T-helper 2 cell treated with Interferon-gamma antibody and Interleukin-4, amounts not matched to agents 100 ng/mL and 5 ng/mL, for 36 hours (primary cell): ENCODE results near the gene FAM107B. TPM values are rescaled to one million over a fixed set of nuclear protein-coding genes. Genes with fewer than 3 reads are reported as not detected.

Experiments
- intact Hi-C: fragments of 100-400 bp; cut with micrococcal nuclease; formaldehyde crosslinking; loops from one replicate; pipeline ENCODE4 v1.15.1; 2023
- total RNA-seq: library from RNA; stranded (reverse); gene quantifications from 2 replicates; pipeline ENCODE4 v1.2.3, GENCODE V29; 2022

The FAM107B gene
- total RNA-seq, 1 donor from 2014 or later, result 161 TPM

- intact Hi-C loops, result loop anchor here (1.0 to 2.0 kb wide), 7 partner anchors 17 to 421 kb away; partner anchors contain the start of gene SUV39H2
Measured at GRCh38 chr10:14605231-14605925, 169.3 kb downstream of the FAM107B start.

- intact Hi-C loops, result loop anchor here (1.0 to 5.0 kb wide), 9 partner anchors 16 to 420 kb away; partner anchors contain the start of genes CDNF, DCLRE1C, HSPA14 and MSANTD7
Measured at GRCh38 chr10:14604181-14605142, 170.2 kb downstream of the FAM107B start.

DNA sequence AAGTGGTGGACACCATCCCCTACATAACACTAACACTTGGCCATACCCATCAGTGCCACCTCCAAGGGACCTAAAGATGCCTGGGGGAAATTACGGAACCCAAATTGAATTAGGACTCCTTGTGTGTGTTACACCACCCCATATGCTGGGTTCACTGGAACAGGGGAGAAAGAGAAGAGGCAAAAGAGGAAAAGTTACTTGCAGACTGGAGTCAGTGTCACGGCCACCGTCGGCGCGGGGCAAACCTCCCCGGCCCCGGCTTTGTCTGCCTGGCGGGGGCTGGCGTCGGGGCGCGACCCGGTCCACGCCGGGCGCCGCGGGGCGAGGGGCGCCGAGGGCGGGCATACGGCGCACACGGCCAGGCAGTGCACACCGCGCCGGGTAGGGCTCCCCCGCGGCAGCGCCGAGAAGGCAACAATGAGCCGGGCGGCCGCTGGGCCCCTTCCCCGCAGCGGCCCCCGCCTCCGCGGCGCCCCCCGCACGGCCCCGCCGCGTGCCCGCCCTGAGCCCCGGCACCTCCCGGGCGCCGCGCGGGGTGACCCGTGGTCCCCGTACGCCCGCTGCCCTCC, 171.1 kb downstream of the FAM107B start:
- intact Hi-C loops, result loop anchor here (1.0 to 5.0 kb wide), 5 partner anchors 219 to 419 kb away; partner anchors contain the start of genes CDNF, DCLRE1C, HSPA14 and MSANTD7

GRCh38 chr10:14602807-14603533, 171.7 kb downstream of the FAM107B start:
- intact Hi-C loops, result loop anchor here (1.0 to 5.0 kb wide), 2 partner anchors 43 to 349 kb away; partner anchors contain the start of gene DCLRE1C

- intact Hi-C loops, result loop anchor here (1.0 to 5.0 kb wide), 2 partner anchors 42 to 350 kb away; partner anchors contain the start of gene DCLRE1C
Measured at GRCh38 chr10:14601872-14602725, 172.6 kb downstream of the FAM107B start.

DNA sequence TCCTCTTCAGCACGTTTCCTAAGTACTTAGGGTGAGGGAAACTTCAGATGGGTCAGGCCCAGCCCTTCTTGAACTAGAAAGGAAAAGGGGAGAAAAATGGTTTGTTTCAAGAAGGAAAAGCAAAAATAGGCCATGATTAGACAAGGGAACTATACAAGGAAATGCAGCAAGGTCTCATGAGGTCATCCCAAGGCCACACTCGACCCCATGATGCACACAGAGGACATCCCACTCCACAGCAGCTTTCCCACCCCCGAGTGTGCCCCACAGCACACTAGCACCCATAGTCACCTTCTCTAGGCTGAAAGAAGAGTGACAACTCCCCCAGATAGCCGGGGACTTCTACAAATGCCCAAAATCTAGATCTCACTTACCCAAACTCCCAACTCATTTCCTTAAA, 173.4 kb downstream of the FAM107B start:
- intact Hi-C loops, result loop anchor here (5.0 kb wide), 1 partner anchor 351 kb away; the partner anchor contains the start of gene DCLRE1C

DNA sequence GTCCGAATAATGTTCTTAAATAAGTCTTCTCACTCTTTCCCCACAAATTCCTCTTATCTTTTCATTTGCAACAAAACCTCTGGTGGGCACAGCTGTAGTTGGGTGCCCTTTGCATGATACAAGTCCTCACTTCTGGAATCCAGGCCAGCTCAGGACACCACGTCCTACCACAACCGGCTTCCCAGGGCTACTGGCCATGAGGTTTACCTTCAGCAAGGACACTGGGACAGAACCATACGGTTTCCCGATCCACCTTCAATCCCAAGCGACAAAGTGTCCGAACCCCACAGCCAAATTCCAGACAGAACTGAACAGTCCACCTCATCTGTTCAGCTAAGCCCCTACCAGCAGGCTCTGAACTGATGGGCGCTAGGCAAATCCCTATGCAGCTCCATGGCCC, 174.6 kb downstream of the FAM107B start:
- intact Hi-C loops, result loop anchor here (5.0 kb wide), 1 partner anchor 352 kb away; the partner anchor contains the start of gene DCLRE1C

- intact Hi-C loops, result no loop called here
Measured at GRCh38 chr10:14598809-14599764, 175.6 kb downstream of the FAM107B start.

GRCh38 chr10:14595526-14596182, 179.0 kb downstream of the FAM107B start:
- intact Hi-C loops, result no loop called here

GRCh38 chr10:14594878-14595525, 179.7 kb downstream of the FAM107B start:
- intact Hi-C loops, result no loop called here

DNA sequence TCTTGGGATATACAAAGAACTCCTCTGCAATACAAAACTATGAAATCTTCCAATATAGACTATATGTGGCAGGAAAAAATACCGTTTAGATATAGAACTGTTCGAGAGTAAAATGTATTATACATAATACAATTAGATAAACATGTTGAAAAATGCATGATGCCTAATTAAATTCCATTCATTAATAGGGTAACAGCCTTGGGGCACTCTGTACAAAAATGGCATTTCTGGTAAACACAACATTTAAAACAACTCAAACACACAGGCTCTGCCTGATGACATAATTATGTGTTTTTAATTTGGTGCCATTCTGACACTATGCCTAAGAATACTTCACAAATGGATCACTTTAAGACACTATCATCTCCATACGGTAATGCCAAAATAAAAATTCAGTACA, 180.9 kb downstream of the FAM107B start:
- intact Hi-C loops, result no loop called here

GRCh38 chr10:14592566-14592965, 182.1 kb downstream of the FAM107B start:
- intact Hi-C loops, result no loop called here

GRCh38 chr10:14592026-14592425, 182.7 kb downstream of the FAM107B start:
- intact Hi-C loops, result no loop called here

DNA sequence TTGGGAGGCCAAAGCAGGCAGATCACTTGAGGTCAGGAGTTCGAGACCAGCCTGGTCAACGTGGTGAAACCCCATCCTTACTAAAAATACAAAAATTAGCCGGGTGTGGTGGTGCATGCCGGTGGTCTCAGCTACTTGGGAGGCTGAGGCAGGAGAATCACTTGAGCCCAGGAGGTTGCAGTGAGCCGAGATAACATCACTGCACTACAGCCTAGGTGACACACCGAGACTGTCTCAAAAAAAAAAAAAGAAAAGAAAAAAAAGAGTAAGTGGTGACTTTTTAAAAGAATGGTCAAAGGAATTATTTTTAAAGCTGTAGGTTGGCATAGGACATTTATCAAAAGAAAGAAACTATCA, 185.8 kb downstream of the FAM107B start:
- intact Hi-C loops, result loop anchor here (1.0 to 5.0 kb wide), 5 partner anchors 16 to 578 kb away; partner anchors contain the start of genes CDNF, HSPA14, MSANTD7 and NMT2

DNA sequence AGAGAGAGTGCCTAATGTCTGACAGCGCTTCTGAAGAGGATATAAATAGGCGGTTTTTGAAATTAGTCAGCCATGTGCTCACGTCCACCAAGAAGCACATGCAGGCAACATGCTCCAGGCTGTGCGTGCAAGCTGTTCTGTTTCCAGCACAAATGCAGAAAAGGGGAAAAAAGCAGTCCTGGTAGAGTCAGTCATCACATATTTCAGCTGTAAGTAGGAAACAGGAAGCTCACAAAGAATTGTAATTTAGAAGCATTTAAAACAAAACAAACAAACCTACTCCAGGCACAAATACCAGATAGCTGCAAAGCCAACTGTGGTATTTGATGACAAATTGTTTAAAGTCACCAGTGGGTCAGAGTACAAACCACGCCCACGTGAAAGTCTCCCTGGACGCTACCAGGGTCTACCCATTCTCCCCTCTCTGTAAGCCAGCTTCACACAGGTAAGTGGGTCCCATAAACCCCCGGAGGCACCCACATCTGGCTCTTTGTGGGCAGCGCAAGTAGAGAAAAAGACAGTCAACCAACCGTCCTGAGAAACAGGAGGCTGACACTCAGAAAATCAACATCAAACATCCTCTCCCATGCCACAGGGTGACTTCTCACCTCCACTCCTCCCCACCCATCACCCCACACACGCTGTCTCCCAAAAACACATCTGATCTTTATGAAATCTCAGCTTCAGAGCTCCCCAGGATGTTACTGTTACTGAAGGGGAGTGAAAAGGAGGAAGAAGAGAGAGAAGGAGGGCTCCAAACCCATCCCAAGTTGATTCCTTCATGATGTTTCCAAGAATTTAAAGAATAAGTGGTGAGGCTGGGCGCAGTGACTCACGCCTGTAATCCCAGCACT, 186.4 kb downstream of the FAM107B start:
- intact Hi-C loops, result loop anchor here (1.0 to 5.0 kb wide), 5 partner anchors 17 to 579 kb away; partner anchors contain the start of genes CDNF, HSPA14, MSANTD7 and NMT2

- intact Hi-C loops, result loop anchor here (1.0 to 5.0 kb wide), 5 partner anchors 18 to 580 kb away; partner anchors contain the start of genes CDNF, HSPA14, MSANTD7 and NMT2
Measured at GRCh38 chr10:14587540-14588083, 187.1 kb downstream of the FAM107B start.
